HCT116 (cell line): ENCODE measurements around the gene MGA.

Experiments used
- EGR1 ChIP-seq: IDR thresholded peaks from 2 replicates; pipeline ENCODE4 v1.6.1; 2012; ENCODE audit warnings: low read depth
- EZH2 ChIP-seq: fragments of 200-600 bp; sonication (generic); IDR thresholded peaks from 2 replicates; pipeline ENCODE4 v1.6.1; 2017; ENCODE audit warnings: antibody characterized with exemption, mixed run types
- EZH2phosphoT487 ChIP-seq: fragments of 200-600 bp; IDR thresholded peaks from 2 replicates; pipeline ENCODE4 v1.6.1; 2018; ENCODE audit warnings: antibody characterized with exemption, borderline replicate concordance
- FOSL1 ChIP-seq: IDR thresholded peaks from 2 replicates; pipeline ENCODE4 v1.6.1; 2012; ENCODE audit warnings: low read depth
- POLR2A ChIP-seq: IDR thresholded peaks from 2 replicates; pipeline ENCODE4 v1.7.0; 2011; ENCODE audit warnings: borderline replicate concordance; ENCODE audit not compliant: insufficient read depth, insufficient read length; ENCODE audit errors: extremely low read depth
- POLR2AphosphoS5 ChIP-seq: IDR thresholded peaks from 2 replicates; pipeline ENCODE4 v1.6.1; 2011; ENCODE audit warnings: mild to moderate bottlenecking, low read depth, low read length, moderate library complexity
- RAD21 ChIP-seq: IDR thresholded peaks from 2 replicates; pipeline ENCODE4 v1.6.1; 2012; ENCODE audit warnings: low read depth, mild to moderate bottlenecking
- SIN3A ChIP-seq: IDR thresholded peaks from 2 replicates; pipeline ENCODE4 v1.6.1; 2012; ENCODE audit warnings: low read depth
- ZFX ChIP-seq: fragments of 450-650 bp; IDR thresholded peaks from 2 replicates; pipeline ENCODE4 v1.6.1; 2017
- ZNF274 ChIP-seq: fragments of 200-500 bp; sonication (Bioruptor generic); IDR thresholded peaks from 2 replicates; pipeline ENCODE4 v1.6.1; 2014; ENCODE audit warnings: mild to moderate bottlenecking, low read depth, low read length, inconsistent platforms
- TF ChIP-seq, protein P1 (sequence below), 3 experiments: fragments of 200-600 bp in 1 of 3; sonication (generic) in 1 of 3; IDR thresholded peaks in 2 of 3; conservative IDR thresholded peaks in 1 of 3; 2 replicates each; pipeline ENCODE4 v1.5.1; 2012 to 2017; ENCODE audit warnings: low read depth in 2 of 3, low read length in 2 of 3, antibody characterized with exemption in 1 of 3, borderline replicate concordance in 1 of 3, control low read depth in 1 of 3, mild to moderate bottlenecking in 1 of 3, mixed read lengths in 1 of 3, mixed run types in 1 of 3, moderate library complexity in 1 of 3; ENCODE audit not compliant: insufficient read depth in 1 of 3
- TF ChIP-seq, protein P2 (sequence below): IDR thresholded peaks from 2 replicates; pipeline ENCODE4 v1.6.1; 2012
- TF ChIP-seq, protein P3 (sequence below): IDR thresholded peaks from 2 replicates; pipeline ENCODE4 v1.6.1; 2012; ENCODE audit warnings: low read depth

GRCh38 chr15:41790169-41790568 lies 130.0 kb downstream of the MGA start:
- no peak for TF ChIP-seq ZNF274
- TF ChIP-seq, protein P1, sequence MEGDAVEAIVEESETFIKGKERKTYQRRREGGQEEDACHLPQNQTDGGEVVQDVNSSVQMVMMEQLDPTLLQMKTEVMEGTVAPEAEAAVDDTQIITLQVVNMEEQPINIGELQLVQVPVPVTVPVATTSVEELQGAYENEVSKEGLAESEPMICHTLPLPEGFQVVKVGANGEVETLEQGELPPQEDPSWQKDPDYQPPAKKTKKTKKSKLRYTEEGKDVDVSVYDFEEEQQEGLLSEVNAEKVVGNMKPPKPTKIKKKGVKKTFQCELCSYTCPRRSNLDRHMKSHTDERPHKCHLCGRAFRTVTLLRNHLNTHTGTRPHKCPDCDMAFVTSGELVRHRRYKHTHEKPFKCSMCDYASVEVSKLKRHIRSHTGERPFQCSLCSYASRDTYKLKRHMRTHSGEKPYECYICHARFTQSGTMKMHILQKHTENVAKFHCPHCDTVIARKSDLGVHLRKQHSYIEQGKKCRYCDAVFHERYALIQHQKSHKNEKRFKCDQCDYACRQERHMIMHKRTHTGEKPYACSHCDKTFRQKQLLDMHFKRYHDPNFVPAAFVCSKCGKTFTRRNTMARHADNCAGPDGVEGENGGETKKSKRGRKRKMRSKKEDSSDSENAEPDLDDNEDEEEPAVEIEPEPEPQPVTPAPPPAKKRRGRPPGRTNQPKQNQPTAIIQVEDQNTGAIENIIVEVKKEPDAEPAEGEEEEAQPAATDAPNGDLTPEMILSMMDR (IDR thresholded peaks at IDR 0.05 in 2 of 3, conservative IDR thresholded peaks at IDR 0.05 in 1 of 3; ENCODE audit: borderline replicate concordance in 1 of 3, insufficient read depth in 1 of 3, low read depth in 2 of 3, low read length in 2 of 3) = no peak
- no peak for TF ChIP-seq SIN3A
- TF ChIP-seq EZH2phosphoT487 = no peak
- TF ChIP-seq, protein P2, sequence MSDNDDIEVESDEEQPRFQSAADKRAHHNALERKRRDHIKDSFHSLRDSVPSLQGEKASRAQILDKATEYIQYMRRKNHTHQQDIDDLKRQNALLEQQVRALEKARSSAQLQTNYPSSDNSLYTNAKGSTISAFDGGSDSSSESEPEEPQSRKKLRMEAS = no peak
- TF ChIP-seq RAD21 = no peak
- no peak for TF ChIP-seq POLR2A
- TF ChIP-seq, protein P3, sequence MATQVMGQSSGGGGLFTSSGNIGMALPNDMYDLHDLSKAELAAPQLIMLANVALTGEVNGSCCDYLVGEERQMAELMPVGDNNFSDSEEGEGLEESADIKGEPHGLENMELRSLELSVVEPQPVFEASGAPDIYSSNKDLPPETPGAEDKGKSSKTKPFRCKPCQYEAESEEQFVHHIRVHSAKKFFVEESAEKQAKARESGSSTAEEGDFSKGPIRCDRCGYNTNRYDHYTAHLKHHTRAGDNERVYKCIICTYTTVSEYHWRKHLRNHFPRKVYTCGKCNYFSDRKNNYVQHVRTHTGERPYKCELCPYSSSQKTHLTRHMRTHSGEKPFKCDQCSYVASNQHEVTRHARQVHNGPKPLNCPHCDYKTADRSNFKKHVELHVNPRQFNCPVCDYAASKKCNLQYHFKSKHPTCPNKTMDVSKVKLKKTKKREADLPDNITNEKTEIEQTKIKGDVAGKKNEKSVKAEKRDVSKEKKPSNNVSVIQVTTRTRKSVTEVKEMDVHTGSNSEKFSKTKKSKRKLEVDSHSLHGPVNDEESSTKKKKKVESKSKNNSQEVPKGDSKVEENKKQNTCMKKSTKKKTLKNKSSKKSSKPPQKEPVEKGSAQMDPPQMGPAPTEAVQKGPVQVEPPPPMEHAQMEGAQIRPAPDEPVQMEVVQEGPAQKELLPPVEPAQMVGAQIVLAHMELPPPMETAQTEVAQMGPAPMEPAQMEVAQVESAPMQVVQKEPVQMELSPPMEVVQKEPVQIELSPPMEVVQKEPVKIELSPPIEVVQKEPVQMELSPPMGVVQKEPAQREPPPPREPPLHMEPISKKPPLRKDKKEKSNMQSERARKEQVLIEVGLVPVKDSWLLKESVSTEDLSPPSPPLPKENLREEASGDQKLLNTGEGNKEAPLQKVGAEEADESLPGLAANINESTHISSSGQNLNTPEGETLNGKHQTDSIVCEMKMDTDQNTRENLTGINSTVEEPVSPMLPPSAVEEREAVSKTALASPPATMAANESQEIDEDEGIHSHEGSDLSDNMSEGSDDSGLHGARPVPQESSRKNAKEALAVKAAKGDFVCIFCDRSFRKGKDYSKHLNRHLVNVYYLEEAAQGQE = no peak
- TF ChIP-seq EZH2 = no peak
- no peak for TF ChIP-seq POLR2AphosphoS5
- no peak for TF ChIP-seq FOSL1
- TF ChIP-seq EGR1 = no peak
- TF ChIP-seq ZFX = no peak
